Thyroid gland (tissue), 4 donors: Measurements from ENCODE around the gene COL24A1.

Experiments used
- POLR2A ChIP-seq, 2 donors: fragments of 450-650 bp; IDR thresholded peaks; one replicate each; pipeline ENCODE4 v1.6.1; 2017; ENCODE audit warnings: antibody characterized with exemption in 2 of 2, mild to moderate bottlenecking in 2 of 2, moderate library complexity in 1 of 2
- TF ChIP-seq, protein P1 (sequence below), 6 experiments: fragments of 200-600 bp in 3 of 6; fragments of 450-650 bp in 3 of 6; sonication (generic) in 3 of 6; IDR thresholded peaks; one replicate each; pipeline ENCODE4 v1.5.1; 2016 to 2019; ENCODE audit warnings: antibody characterized with exemption in 6 of 6, mild to moderate bottlenecking in 2 of 6, inconsistent platforms in 1 of 6, moderate library complexity in 1 of 6

DNA sequence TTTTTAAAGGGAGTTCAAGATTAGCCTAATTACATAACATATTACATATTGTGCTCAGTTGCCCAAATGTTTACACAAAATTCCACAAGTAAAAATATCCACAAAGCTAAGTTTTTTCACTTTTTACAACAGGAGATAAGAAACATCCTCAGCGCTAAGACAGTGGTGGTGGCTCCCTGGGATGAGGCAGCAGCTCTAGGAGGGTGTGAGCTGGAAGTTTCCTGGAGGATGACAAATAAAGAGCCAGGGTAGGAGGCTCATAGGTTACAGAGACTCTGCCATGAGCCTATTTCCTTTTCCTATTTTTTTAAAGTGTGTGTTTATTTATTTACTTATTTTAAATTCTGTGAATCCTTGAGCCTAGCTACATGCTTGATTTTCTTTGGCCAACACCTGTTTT lies 91.7 kb downstream of the COL24A1 start:
- TF ChIP-seq, protein P1, sequence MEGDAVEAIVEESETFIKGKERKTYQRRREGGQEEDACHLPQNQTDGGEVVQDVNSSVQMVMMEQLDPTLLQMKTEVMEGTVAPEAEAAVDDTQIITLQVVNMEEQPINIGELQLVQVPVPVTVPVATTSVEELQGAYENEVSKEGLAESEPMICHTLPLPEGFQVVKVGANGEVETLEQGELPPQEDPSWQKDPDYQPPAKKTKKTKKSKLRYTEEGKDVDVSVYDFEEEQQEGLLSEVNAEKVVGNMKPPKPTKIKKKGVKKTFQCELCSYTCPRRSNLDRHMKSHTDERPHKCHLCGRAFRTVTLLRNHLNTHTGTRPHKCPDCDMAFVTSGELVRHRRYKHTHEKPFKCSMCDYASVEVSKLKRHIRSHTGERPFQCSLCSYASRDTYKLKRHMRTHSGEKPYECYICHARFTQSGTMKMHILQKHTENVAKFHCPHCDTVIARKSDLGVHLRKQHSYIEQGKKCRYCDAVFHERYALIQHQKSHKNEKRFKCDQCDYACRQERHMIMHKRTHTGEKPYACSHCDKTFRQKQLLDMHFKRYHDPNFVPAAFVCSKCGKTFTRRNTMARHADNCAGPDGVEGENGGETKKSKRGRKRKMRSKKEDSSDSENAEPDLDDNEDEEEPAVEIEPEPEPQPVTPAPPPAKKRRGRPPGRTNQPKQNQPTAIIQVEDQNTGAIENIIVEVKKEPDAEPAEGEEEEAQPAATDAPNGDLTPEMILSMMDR (IDR thresholded peaks at IDR 0.05), result no peak
- no peak for TF ChIP-seq POLR2A (IDR thresholded peaks at IDR 0.05)
